Panc1 (cell line): Measurements from ENCODE around the gene MGMT. TPM values are rescaled to one million over a fixed set of nuclear protein-coding genes. Genes with fewer than 3 reads are reported as not detected.

Experiments used
- ATAC-seq: fragments of 200-7000 bp; cut with Tn5 transposase; 2 replicates; pipeline ENCODE4 v1.9.1; 2020; ENCODE audit warnings: mild to moderate bottlenecking, moderate library complexity
- BruUV-seq: library from RNA; stranded (reverse); fragments of 400-500 nt; replicated peaks from 2 replicates; lab custom pipeline; 2021; lab: Mats Ljungman, UMichigan
- CTCF ChIA-PET: fragments of 300-600 bp; sonication (Branson Sonifier 250); formaldehyde crosslinking; loops from one replicate; lab custom pipeline; 2022; ENCODE audit warnings: antibody characterized with exemption; lab: Charles Lee
- POLR2A ChIA-PET: fragments of 300-600 bp; sonication (Branson Sonifier 250); formaldehyde crosslinking; loops from one replicate; lab custom pipeline; 2022; ENCODE audit warnings: antibody characterized with exemption; lab: Charles Lee
- DNase-seq: peaks from one replicate; pipeline ENCODE4 v3.0.0-alpha.2; 2010; ENCODE audit warnings: low read depth, low spot score
- H3K27ac ChIP-seq: 2 replicates; pipeline ENCODE4 v1.5.1; 2011; ENCODE audit warnings: mild to moderate bottlenecking, low read length, inconsistent platforms
- H3K27me3 ChIP-seq: fragments of 200-500 bp; sonication (Bioruptor generic); 2 replicates; pipeline ENCODE4 v1.6.0; 2014; ENCODE audit warnings: low read length, inconsistent platforms; ENCODE audit not compliant: control insufficient read depth, insufficient read depth
- H3K36me3 ChIP-seq: fragments of 200-500 bp; sonication (Bioruptor generic); 2 replicates; pipeline ENCODE4 v1.5.1; 2014; ENCODE audit warnings: inconsistent platforms, mild to moderate bottlenecking, low read length, moderate library complexity; ENCODE audit not compliant: control insufficient read depth, insufficient read depth
- H3K4me1 ChIP-seq: 2 replicates; pipeline ENCODE4 v1.5.1; 2011; ENCODE audit warnings: inconsistent platforms, mild to moderate bottlenecking, low read length, moderate library complexity; ENCODE audit not compliant: control insufficient read depth, insufficient read depth
- H3K4me3 ChIP-seq, 2 experiments: 2 replicates each; pipeline ENCODE4 v1.5.1; 2011 to 2012; ENCODE audit warnings: low read depth in 2 of 2, low read length in 2 of 2, mild to moderate bottlenecking in 2 of 2, inconsistent platforms in 1 of 2, moderate library complexity in 1 of 2
- H3K9me3 ChIP-seq: fragments of 200-500 bp; sonication (Bioruptor generic); 2 replicates; pipeline ENCODE4 v1.5.1; 2014; ENCODE audit warnings: low read depth, mild to moderate bottlenecking, inconsistent platforms, low read length, moderate library complexity; ENCODE audit not compliant: control insufficient read depth, insufficient read depth
- CTCF ChIP-seq: fragments of 450-650 bp; IDR thresholded peaks from 2 replicates; pipeline ENCODE4 v1.5.1; 2017; ENCODE audit warnings: mild to moderate bottlenecking
- POLR2AphosphoS5 ChIP-seq: IDR thresholded peaks from 2 replicates; pipeline ENCODE4 v1.6.1; 2012; ENCODE audit warnings: mild to moderate bottlenecking, low read depth, low read length, moderate library complexity
- REST ChIP-seq, 2 experiments: IDR thresholded peaks; 2 replicates each; pipeline ENCODE4 v1.6.1; 2011 to 2012; ENCODE audit warnings: low read depth in 2 of 2, control low read depth in 1 of 2, low read length in 1 of 2, mild to moderate bottlenecking in 1 of 2, moderate library complexity in 1 of 2; ENCODE audit not compliant: insufficient read depth in 1 of 2
- SIN3A ChIP-seq: IDR thresholded peaks from 2 replicates; pipeline ENCODE4 v1.6.1; 2012; ENCODE audit warnings: low read depth, mild to moderate bottlenecking, low read length, moderate library complexity, borderline replicate concordance; ENCODE audit not compliant: insufficient read depth
- TCF7L2 ChIP-seq: IDR thresholded peaks from 2 replicates; pipeline ENCODE4 v1.6.1; 2011; ENCODE audit warnings: mild to moderate bottlenecking, low read depth, low read length, inconsistent platforms
- in situ Hi-C: cut with HindIII; loops from 2 replicates; pipeline ENCODE4 v1.10.0; 2016; ENCODE audit warnings: low sequenced_read_pairs, low pct_unique_long_range_greater_than_20kb
- intact Hi-C: fragments of 100-400 bp; cut with micrococcal nuclease; formaldehyde crosslinking; loops from one replicate; pipeline ENCODE4 v1.10.0; 2022; ENCODE audit not compliant: unreplicated experiment
- total RNA-seq: library from RNA; stranded (reverse); gene quantifications from one replicate; pipeline ENCODE4 v1.2.1, GENCODE V29; 2021; ENCODE audit not compliant: unreplicated experiment

The MGMT gene
- total RNA-seq, 1 experiment from 2014 or later: 27.3 TPM

GRCh38 chr10:129689671-129690071, 222.6 kb downstream of the MGMT start:
- CTCF ChIA-PET: no interaction called here
- intact Hi-C loops: no loop called here
- H3K4me1 ChIP-seq: no peaks in the 10 kb centered on the region
- no peak for ATAC-seq
- H3K9me3 ChIP-seq: no peaks in the 10 kb centered on the region
- H3K4me3 ChIP-seq: no peak overlapping the region
- no peak for DNase-seq
- POLR2A ChIA-PET: no interaction called here
- in situ Hi-C loops: no loop called here
- no peak for TF ChIP-seq CTCF
- no peak for TF ChIP-seq POLR2AphosphoS5
- no peak for TF ChIP-seq TCF7L2
- TF ChIP-seq SIN3A: no peak
- no peak for TF ChIP-seq REST (IDR thresholded peaks at IDR 0.05; ENCODE audit: insufficient read depth in 1 of 2, low read depth in 2 of 2, low read length in 1 of 2)
- no TSS peak for BruUV-seq
- H3K27me3 ChIP-seq: no peaks in the 10 kb centered on the region
- no peak overlapping the region for H3K27ac ChIP-seq
- H3K36me3 ChIP-seq: no peaks in the 10 kb centered on the region

DNA sequence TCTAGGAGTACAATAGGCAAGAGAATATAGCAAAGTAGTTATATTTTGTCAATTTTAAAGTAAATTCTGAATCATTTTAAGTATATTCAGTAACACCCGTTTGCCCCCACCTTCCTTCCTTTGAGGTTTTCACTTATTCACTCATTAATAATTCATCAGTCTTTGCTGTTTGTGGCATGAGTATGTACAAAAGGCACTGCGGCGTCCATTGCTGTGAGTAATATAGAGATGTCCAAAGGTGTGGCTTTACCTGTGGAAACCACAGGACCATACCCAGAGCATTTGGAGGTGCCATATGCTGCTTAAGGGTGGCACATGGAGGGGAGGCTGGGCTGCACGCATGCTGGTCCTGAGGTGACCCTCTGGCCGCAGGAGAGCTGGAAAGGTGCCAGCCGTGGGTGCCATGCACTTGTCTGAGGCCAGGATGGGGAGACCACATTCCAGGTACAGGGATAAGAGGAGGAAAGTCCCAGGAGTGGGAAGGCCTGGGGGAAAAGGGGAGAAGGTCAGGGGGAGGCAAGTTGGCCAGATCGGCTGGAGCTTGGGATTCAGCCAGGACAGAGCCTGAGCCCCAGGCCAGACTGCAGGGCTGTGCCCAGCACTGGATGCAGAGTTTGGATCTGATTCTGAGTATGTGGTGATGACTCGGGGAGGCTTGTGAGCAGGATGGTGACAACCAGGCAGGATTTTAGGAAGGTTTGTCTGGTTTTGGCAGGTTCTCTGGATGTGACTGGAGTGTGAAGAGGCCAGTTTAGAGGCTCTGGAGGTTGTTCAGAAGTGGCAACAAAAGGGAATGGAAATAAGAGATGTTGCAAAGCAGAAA, 223.4 kb downstream of the MGMT start:
- in situ Hi-C loops: no loop called here
- no peak for DNase-seq
- ATAC-seq: no peak

More for the DNA sequence above, 223.4 kb downstream of the MGMT start:
- Histone ChIP-seq H3K27ac (no peak overlapping the region), H3K4me1 (no peaks in the 10 kb centered on the region), H3K36me3 (no peaks in the 10 kb centered on the region), H3K9me3 (no peaks in the 10 kb centered on the region), H3K4me3 (no peak overlapping the region), H3K27me3 (no peaks in the 10 kb centered on the region)
- intact Hi-C loops: no loop called here
- TF ChIP-seq TCF7L2 (no peak), CTCF (no peak), POLR2AphosphoS5 (no peak), SIN3A (no peak), REST (IDR thresholded peaks at IDR 0.05; ENCODE audit: insufficient read depth in 1 of 2, low read depth in 2 of 2, low read length in 1 of 2) (no peak)
- ChIA-PET CTCF (no interaction called here), POLR2A (no interaction called here)
- no TSS peak for BruUV-seq
